ENCODE results near the gene MRPL49. TPM values are rescaled to one million over a fixed set of nuclear protein-coding genes. Genes with fewer than 3 reads are reported as not detected.

MRPL49 gene
- total RNA-seq, 1 donor from 2014 or later = 38.3 TPM

DNA sequence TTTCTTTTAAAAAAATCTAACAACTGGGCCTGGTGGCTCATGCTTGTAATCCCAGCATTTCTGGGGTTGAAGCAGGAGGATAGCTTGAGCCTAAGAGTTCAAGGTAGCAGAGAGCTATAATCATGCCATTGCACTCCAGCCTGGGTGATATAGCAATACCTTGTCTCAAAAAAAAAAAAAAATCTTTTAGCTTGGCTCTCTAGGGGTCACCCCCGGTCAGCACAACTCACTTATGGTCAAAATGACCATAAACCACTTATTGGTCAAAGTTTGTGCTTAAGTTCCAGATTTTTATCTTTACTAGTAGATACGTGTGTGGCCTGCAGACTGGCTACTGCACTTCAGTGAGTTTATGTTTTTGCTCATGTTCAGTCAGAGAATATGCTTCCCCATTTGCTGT, 41.6 kb downstream of the MRPL49 start:
- Histone ChIP-seq H3K79me2 (ENCODE audit: low read depth) (no peaks in the 10 kb centered on the region), H3K9ac (no peak overlapping the region), H3K27me3 (no peaks in the 10 kb centered on the region), H3K9me3 (ENCODE audit: low read depth) (no peaks in the 10 kb centered on the region), H3K4me3 (no peak overlapping the region), H3K4me2 (no peak overlapping the region), H3K36me3 (no peaks in the 10 kb centered on the region), H3F3A (ENCODE audit: low read depth) (no peaks in the 10 kb centered on the region), H3K27ac (no peak overlapping the region), H4K20me1 (ENCODE audit: low read depth) (no peaks in the 10 kb centered on the region), H3K4me1 (no peaks in the 10 kb centered on the region), H2AFZ (replicated peaks) (no peak overlapping the region)
- TF ChIP-seq EZH2phosphoT487 (IDR thresholded peaks at IDR 0.05) = no peak
- TF ChIP-seq, protein P1, sequence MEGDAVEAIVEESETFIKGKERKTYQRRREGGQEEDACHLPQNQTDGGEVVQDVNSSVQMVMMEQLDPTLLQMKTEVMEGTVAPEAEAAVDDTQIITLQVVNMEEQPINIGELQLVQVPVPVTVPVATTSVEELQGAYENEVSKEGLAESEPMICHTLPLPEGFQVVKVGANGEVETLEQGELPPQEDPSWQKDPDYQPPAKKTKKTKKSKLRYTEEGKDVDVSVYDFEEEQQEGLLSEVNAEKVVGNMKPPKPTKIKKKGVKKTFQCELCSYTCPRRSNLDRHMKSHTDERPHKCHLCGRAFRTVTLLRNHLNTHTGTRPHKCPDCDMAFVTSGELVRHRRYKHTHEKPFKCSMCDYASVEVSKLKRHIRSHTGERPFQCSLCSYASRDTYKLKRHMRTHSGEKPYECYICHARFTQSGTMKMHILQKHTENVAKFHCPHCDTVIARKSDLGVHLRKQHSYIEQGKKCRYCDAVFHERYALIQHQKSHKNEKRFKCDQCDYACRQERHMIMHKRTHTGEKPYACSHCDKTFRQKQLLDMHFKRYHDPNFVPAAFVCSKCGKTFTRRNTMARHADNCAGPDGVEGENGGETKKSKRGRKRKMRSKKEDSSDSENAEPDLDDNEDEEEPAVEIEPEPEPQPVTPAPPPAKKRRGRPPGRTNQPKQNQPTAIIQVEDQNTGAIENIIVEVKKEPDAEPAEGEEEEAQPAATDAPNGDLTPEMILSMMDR (IDR thresholded peaks at IDR 0.05) = no peak
- TF ChIP-seq EZH2 (IDR thresholded peaks at IDR 0.05) = no peak
- DNase-seq (ENCODE audit: low spot score) = no peak
- H3K4me1 Mint-ChIP-seq = no peaks in the 10 kb centered on the region
- peaks cover 3% of the 10 kb centered on the region for H3K27me3 Mint-ChIP-seq (ENCODE audit: insufficient read depth, low read depth)
- H3K27ac Mint-ChIP-seq = no peak overlapping the region
- no peaks in the 10 kb centered on the region for H3K36me3 Mint-ChIP-seq
- no peaks in the 10 kb centered on the region for H3K9me3 Mint-ChIP-seq
- no peak overlapping the region for H3K4me3 Mint-ChIP-seq

DNA sequence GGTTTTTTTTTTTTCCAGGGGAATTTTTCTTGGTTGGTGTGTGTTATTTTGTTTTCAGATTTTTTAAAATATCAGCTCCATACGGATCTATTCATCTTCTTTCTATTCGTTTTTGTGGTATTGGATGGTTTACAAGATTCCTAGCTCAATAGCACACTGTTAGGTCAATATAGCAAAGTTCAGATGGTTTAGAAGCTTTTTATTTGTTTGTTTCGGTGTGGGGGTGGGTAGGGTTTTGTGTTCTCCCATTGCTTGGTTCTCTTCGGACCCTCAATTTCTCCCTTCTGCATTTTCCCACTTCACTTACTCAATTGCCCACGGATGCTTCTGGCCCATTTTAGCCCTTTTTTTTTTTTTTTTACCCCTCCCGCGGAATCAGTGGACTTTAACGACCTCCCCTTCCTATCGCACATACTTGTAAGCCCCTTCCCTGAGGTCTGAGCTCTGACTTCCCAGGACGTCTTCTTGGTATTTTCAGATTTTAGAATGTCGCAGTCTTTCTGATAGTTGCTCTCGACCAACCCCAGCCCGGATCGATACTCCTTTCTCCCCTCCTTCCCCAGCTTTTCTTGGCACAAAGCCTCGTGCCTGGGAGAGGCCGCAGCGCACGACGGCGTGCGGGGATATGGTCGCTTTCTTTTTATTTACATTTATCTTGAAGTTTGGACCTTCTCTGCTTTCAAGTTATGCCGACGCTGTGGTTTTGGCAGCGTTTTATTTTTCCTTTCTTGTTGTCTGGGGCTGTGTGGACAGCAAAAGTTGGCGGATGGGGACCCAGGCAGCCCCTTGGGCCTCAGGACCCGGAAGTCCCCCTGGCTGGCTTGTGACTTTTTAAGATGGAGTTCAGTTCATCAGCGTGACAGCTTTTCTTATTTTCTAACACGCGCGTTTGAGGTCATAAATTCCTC, 43.5 kb downstream of the MRPL49 start:
- Mint-ChIP-seq H3K36me3 (no peaks in the 10 kb centered on the region), H3K9me3 (no peaks in the 10 kb centered on the region), H3K27ac (peak overlapping the region; percentile 2), H3K27me3 (ENCODE audit: insufficient read depth, low read depth) (peaks cover 3% of the 10 kb centered on the region), H3K4me1 (peaks cover 5% of the 10 kb centered on the region), H3K4me3 (no peak overlapping the region)
- Histone ChIP-seq H4K20me1 (ENCODE audit: low read depth) (no peaks in the 10 kb centered on the region), H3K4me3 (no peak overlapping the region), H3K4me2 (no peak overlapping the region), H3K9me3 (ENCODE audit: low read depth) (no peaks in the 10 kb centered on the region), H3F3A (ENCODE audit: low read depth) (peaks cover 3% of the 10 kb centered on the region), H3K36me3 (no peaks in the 10 kb centered on the region), H2AFZ (replicated peaks) (peak overlapping the region; percentile 59), H3K27ac (no peak overlapping the region), H3K4me1 (no peaks in the 10 kb centered on the region), H3K79me2 (ENCODE audit: low read depth) (no peaks in the 10 kb centered on the region), H3K27me3 (no peaks in the 10 kb centered on the region), H3K9ac (no peak overlapping the region)
- TF ChIP-seq EZH2 (IDR thresholded peaks at IDR 0.05) = no peak
- no peak for TF ChIP-seq EZH2phosphoT487 (IDR thresholded peaks at IDR 0.05)
- TF ChIP-seq, protein P1 (IDR thresholded peaks at IDR 0.05) = no peak
- no peak for DNase-seq (ENCODE audit: low spot score)

DNA sequence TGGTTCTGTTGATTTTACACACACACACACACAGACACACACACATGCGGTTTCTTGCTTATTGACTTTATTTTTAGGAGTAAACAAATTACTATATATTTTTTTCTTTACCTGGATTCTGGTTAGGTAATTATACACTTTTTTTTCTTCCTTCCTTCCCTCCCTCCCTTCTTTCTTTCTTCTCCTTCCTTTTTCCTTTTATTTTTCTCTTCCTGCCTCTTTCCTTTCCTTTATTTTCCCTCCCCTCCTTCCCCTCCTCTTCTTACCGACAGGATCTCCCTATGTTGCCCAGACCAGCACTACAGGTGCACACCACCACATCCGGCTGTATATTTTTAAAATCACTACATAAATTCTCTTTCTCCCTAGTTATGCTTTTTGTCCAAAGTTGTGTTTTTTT, 44.8 kb downstream of the MRPL49 start:
- peaks cover 3% of the 10 kb centered on the region for H3K27me3 Mint-ChIP-seq (ENCODE audit: insufficient read depth, low read depth)
- TF ChIP-seq, protein P1 (IDR thresholded peaks at IDR 0.05) = no peak
- no peaks in the 10 kb centered on the region for H3K36me3 Mint-ChIP-seq
- H3K4me3 Mint-ChIP-seq = no peak overlapping the region
- H4K20me1 ChIP-seq (ENCODE audit: low read depth) = no peaks in the 10 kb centered on the region
- H3K27me3 ChIP-seq = no peaks in the 10 kb centered on the region
- no peak overlapping the region for H3K27ac ChIP-seq
- H3K4me3 ChIP-seq = no peak overlapping the region
- no peak for DNase-seq (ENCODE audit: low spot score)
- H3K9me3 ChIP-seq (ENCODE audit: low read depth) = no peaks in the 10 kb centered on the region
- H3K4me1 ChIP-seq = no peaks in the 10 kb centered on the region
- H3F3A ChIP-seq (ENCODE audit: low read depth) = peaks cover 3% of the 10 kb centered on the region
- H3K4me1 Mint-ChIP-seq = peaks cover 5% of the 10 kb centered on the region
- no peak overlapping the region for H3K4me2 ChIP-seq
- H3K79me2 ChIP-seq (ENCODE audit: low read depth) = no peaks in the 10 kb centered on the region
- H3K9me3 Mint-ChIP-seq = no peaks in the 10 kb centered on the region
- no peaks in the 10 kb centered on the region for H3K36me3 ChIP-seq
- H2AFZ ChIP-seq (replicated peaks) = no peak overlapping the region
- H3K27ac Mint-ChIP-seq = no peak overlapping the region
- H3K9ac ChIP-seq = no peak overlapping the region
